ENCODE measurements around the gene NOM1.
"Not testable (repeated sequence)": the region's sequence is repeated elsewhere in the genome, so short reads cannot be mapped to it uniquely, and the experiment has no call there.

The NOM1 gene

DNA sequence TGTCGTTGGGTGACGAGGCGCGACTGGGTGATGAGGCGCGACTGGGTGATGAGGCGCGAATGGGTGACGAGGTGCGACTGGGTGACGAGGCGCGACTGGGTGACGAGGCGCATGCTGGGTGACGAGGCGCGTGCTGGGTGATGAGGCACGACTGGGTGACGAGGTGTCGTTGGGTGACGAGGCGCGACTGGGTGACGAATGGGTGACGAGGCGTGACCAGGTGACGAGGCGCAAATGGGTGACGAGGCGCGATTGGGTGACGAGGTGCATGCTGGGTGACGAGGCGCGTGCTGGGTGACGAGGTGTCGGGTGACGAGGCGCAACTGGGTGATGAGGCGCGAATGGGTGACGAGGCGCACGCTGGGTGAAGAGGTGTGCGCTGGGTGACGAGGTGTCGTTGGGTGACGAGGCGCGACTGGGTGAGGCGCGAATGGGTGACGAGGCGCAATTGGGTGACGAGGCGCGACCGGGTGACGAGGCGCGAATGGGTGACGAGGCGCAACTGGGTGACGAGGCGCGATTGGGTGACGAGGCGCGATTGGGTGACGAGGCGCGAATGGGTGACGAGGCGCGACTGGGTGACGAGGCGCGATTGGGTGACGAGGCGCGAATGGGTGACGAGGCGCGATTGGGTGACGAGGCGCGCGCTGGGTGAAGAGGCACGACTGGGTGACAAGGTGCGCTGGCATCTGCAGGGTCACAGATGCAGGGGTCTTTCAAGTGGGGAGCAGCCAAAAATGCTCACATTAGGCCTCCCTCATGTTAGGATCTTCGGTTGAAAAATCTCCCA is 7.9 kb upstream of the NOM1 start:
- H3K27me3 ChIP-seq (ENCODE audit: low read depth, low read length), result peaks cover 11% of the 10 kb centered on the region

DNA sequence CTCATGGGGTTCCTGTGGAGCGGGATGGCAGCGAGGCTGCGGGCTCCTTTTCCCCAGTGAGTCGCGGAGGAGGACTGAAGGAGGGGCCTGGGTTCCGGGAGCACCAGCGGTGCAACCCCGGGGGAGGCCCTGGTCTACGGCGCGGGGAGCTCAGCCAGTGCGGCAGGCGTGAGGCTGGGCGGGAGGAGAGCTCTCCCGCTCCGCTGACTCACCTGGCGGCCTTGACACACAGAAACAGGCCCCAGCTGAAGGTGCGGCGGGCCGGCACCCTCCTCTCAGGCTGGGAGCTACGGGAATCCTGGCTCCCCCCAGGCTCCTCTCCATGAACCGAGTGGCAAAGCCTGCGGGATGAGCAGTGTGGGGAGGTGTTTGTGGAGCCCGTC is 6.8 kb upstream of the NOM1 start:
- H3K9me3 ChIP-seq (ENCODE audit: control insufficient read depth in 1 of 2, low read length in 2 of 2), result no peaks in the 10 kb centered on the region
- H3K4me3 ChIP-seq (ENCODE audit: low read depth in 1 of 2, low read length in 2 of 2), result no peak overlapping the region
- H3K27me3 ChIP-seq (ENCODE audit: low read depth, low read length), result peaks cover 11% of the 10 kb centered on the region
- H3K36me3 ChIP-seq (ENCODE audit: control insufficient read depth in 1 of 2, insufficient read depth in 2 of 2, low read length in 2 of 2), result no peaks in the 10 kb centered on the region
- peaks cover 0 to 4% of the 10 kb centered on the region in 2 donors for H3K4me1 ChIP-seq (ENCODE audit: control insufficient read depth in 1 of 2, insufficient read depth in 2 of 2, low read length in 2 of 2)
- H3K27ac ChIP-seq (ENCODE audit: low read length), result no peak overlapping the region

More for the DNA sequence above, 7.9 kb upstream of the NOM1 start:
- Histone ChIP-seq H3K4me3 (ENCODE audit: low read depth in 1 of 2, low read length in 2 of 2) (no peak overlapping the region), H3K4me1 (ENCODE audit: control insufficient read depth in 1 of 2, insufficient read depth in 2 of 2, low read length in 2 of 2) (peaks cover 0 to 4% of the 10 kb centered on the region in 2 donors), H3K9me3 (ENCODE audit: control insufficient read depth in 1 of 2, low read length in 2 of 2) (no peaks in the 10 kb centered on the region), H3K36me3 (ENCODE audit: control insufficient read depth in 1 of 2, insufficient read depth in 2 of 2, low read length in 2 of 2) (no peaks in the 10 kb centered on the region), H3K27ac (ENCODE audit: low read length) (no peak overlapping the region)

DNA sequence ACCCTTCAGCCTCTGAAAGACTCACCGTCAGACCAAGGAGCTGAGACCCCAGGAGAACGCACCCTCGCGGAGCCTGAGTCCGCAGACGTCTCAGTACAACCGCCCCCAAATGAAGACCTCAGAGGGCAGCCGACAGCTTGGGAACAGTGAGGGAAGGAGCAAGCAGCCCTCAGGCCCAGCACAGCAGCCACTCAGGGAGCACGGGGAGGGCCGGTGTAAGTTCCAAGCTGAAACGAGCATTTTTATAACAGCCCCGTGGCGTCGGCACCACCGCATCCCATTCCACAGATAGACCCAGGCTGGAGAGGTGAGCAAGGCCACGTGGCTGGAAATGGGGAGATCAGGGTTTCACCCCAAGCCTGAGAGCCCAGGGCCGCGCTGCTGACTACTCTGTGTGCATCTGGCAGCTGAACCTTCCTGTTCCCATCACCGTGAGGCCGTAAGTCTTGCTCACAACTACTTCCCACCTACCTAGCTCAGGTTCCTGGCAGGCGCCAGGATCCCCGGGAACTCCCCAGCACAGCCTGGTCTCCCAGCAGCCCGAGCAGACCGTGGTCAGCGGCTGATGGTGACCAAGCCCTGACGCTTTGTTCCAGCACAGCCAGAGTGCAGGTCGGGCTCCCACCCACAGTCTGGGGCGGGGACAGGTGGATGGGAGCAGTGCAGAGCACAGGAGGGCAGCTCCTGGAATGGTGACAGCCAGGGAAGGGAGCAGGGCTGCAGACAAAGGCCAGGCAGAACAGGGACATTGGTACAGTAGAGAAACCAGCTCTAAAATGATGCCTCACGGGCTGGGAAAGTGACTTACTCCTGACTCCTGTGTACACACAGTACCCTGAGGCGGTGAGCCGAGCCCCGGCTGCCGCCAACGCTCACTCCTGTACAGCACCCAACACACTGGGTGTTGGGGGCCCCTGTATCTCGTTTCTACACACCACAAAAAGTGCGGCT is 6.1 kb upstream of the NOM1 start:
- no peaks in the 10 kb centered on the region for H3K9me3 ChIP-seq (ENCODE audit: control insufficient read depth in 1 of 2, low read length in 2 of 2)
- H3K27me3 ChIP-seq (ENCODE audit: low read depth, low read length), result peaks cover 11% of the 10 kb centered on the region
- H3K36me3 ChIP-seq (ENCODE audit: control insufficient read depth in 1 of 2, insufficient read depth in 2 of 2, low read length in 2 of 2), result no peaks in the 10 kb centered on the region
- no peak overlapping the region for H3K27ac ChIP-seq (ENCODE audit: low read length)
- peaks cover 0 to 4% of the 10 kb centered on the region in 2 donors for H3K4me1 ChIP-seq (ENCODE audit: control insufficient read depth in 1 of 2, insufficient read depth in 2 of 2, low read length in 2 of 2)
- H3K4me3 ChIP-seq (ENCODE audit: low read depth in 1 of 2, low read length in 2 of 2), result no peak overlapping the region

DNA sequence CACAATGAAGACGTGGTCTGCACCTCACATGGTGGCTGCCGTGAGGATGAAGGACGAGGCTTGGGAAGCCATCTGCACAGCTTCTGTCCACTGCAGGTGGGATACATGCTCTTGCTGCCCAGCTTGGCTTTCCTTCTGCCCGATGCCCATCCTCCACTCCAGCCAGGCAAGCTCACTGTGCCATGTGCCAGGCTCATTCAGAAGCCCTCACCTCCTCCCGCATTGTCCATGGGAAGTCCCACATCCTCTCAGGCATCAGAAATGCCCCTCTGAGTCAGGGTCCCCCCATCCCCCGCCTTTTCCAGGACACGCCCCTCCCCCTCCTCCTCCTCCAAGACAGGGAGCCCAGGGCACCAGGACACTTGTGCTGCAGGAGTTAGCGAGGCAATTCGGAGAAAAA is 4.6 kb upstream of the NOM1 start:
- H3K4me1 ChIP-seq (ENCODE audit: control insufficient read depth in 1 of 2, insufficient read depth in 2 of 2, low read length in 2 of 2), result peaks cover 0 to 9% of the 10 kb centered on the region in 2 donors
- no peak overlapping the region for H3K27ac ChIP-seq (ENCODE audit: low read length)
- peaks cover 11% of the 10 kb centered on the region for H3K27me3 ChIP-seq (ENCODE audit: low read depth, low read length)
- H3K36me3 ChIP-seq (ENCODE audit: control insufficient read depth in 1 of 2, insufficient read depth in 2 of 2, low read length in 2 of 2), result no peaks in the 10 kb centered on the region
- no peaks in the 10 kb centered on the region for H3K9me3 ChIP-seq (ENCODE audit: control insufficient read depth in 1 of 2, low read length in 2 of 2)
- H3K4me3 ChIP-seq (ENCODE audit: low read depth in 1 of 2, low read length in 2 of 2), result no peak overlapping the region

DNA sequence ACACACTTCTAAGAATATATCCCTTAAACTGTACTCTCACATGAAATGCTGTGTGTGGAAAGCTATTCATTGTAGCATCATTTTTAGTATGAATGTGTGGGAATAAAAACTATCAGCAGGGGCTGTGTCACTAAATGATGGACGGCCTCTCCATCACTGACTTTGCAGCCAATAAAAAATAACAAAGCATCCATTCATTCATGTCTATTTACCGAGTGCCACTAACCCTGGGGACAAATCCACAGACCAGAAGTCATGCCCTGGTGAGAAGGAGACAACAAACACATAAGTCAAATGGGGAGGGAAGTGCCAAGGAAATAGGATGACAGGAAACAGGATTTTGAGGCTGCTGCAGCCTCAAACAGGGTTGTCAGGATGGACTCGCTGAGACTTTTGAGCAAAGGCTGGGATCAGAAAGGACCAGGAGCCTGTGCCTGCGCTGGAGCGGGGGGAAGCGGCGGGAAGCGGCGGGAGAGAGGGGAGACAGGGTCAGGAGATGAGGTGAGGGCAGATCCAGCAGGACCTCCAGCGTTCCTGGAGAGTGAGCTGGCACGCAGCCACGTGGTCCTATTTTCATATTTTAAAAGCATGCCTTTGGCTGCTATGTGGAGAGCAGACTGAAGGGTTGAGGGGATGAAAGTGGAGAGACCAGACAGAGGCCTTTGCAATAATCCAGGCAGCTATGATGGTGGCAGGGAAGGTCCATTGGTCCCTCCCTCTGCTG is 2.2 kb upstream of the NOM1 start:
- H3K27ac ChIP-seq (ENCODE audit: low read length), result no peak overlapping the region
- H3K36me3 ChIP-seq (ENCODE audit: control insufficient read depth in 1 of 2, insufficient read depth in 2 of 2, low read length in 2 of 2), result no peaks in the 10 kb centered on the region
- no peaks in the 10 kb centered on the region for H3K9me3 ChIP-seq (ENCODE audit: control insufficient read depth in 1 of 2, low read length in 2 of 2)
- H3K27me3 ChIP-seq (ENCODE audit: low read depth, low read length), result peaks cover 11% of the 10 kb centered on the region
- H3K4me3 ChIP-seq (ENCODE audit: low read depth in 1 of 2, low read length in 2 of 2), result no peak overlapping the region
- H3K4me1 ChIP-seq (ENCODE audit: control insufficient read depth in 1 of 2, insufficient read depth in 2 of 2, low read length in 2 of 2), result peaks cover 8 to 32% of the 10 kb centered on the region in 2 donors

DNA sequence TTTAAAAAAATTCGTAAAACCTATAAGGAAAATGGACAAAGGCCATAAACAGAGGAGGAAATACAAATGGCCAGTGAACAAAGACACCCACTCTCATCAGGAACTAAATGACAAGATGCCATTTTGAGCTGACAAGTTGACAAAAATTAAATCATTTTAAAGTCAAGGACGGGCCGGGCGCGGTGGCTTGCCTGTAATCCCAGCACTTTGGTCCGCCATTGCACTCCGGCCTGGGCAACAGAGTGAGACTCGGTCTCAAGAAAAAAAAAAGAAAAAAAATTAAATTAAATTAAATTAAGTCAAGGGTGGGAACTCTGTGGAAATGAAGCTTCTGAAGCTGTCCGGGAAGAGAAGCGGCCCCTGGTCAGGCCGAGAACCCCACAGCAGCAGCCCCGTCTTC is 1.2 kb upstream of the NOM1 start:
- H3K27ac ChIP-seq (ENCODE audit: low read length), result no peak overlapping the region
- H3K4me3 ChIP-seq (ENCODE audit: low read depth in 1 of 2, low read length in 2 of 2), result peak overlapping the region in 1 of 2 donors; percentile 100

DNA sequence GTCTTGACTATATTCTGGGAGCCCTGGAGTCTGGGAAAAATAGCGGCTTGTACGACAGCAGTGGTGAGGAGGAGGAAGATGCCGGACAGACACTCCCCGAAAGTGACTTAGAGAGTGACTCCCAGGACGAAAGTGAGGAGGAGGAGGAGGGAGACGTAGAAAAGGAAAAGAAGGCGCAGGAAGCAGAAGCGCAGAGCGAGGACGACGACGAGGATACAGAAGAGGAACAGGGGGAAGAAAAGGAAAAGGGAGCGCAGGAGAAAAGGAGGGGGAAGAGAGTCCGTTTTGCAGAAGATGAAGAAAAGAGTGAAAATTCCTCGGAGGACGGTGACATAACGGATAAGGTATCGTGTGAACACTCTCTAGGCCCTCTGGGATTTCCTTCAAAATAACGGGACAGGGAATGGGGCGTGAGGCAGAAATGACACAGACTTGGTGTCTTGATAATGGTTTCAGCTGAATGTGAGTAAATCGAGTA is 908 bp downstream of the NOM1 start:
- Histone ChIP-seq H3K36me3 (ENCODE audit: control insufficient read depth in 1 of 2, insufficient read depth in 2 of 2, low read length in 2 of 2) (peaks cover 23 to 30% of the 10 kb centered on the region in 2 donors), H3K4me1 (ENCODE audit: control insufficient read depth in 1 of 2, insufficient read depth in 2 of 2, low read length in 2 of 2) (peaks cover 8 to 31% of the 10 kb centered on the region in 2 donors), H3K4me3 (ENCODE audit: low read depth in 1 of 2, low read length in 2 of 2) (peak overlapping the region; percentile 93 to 100), H3K9me3 (ENCODE audit: control insufficient read depth in 1 of 2, low read length in 2 of 2) (no peaks in the 10 kb centered on the region), H3K27me3 (ENCODE audit: low read depth, low read length) (no peaks in the 10 kb centered on the region), H3K27ac (ENCODE audit: low read length) (no peak overlapping the region)

More for the DNA sequence above, 1.2 kb upstream of the NOM1 start:
- peaks cover 11% of the 10 kb centered on the region for H3K27me3 ChIP-seq (ENCODE audit: low read depth, low read length)
- H3K36me3 ChIP-seq (ENCODE audit: control insufficient read depth in 1 of 2, insufficient read depth in 2 of 2, low read length in 2 of 2), result peaks cover 4 to 9% of the 10 kb centered on the region in 2 donors
- no peaks in the 10 kb centered on the region for H3K9me3 ChIP-seq (ENCODE audit: control insufficient read depth in 1 of 2, low read length in 2 of 2)
- peaks cover 8 to 31% of the 10 kb centered on the region in 2 donors for H3K4me1 ChIP-seq (ENCODE audit: control insufficient read depth in 1 of 2, insufficient read depth in 2 of 2, low read length in 2 of 2)

DNA sequence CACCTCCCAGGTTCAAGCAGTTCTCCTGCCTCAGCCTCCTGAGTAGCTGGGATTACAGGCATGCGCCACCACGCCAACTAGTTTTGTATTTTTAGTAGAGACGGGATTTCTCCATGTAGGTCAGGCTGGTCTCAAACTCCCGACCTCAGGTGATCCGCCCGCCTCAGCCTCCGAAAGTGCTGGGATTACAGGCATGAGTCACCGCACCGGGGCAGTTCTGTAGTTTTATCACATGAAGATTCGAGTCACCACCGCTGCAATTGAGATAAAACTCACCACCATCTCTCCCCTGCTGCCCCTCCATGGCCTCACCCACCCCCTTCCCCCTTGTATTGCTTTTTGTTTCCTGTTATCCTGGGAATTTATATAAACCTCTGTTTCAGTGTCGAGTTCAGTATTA is 3.7 kb downstream of the NOM1 start:
- H3K27me3 ChIP-seq (ENCODE audit: low read depth, low read length); H3K4me3 ChIP-seq (ENCODE audit: low read depth in 1 of 2, low read length in 2 of 2); H3K9me3 ChIP-seq (ENCODE audit: control insufficient read depth in 1 of 2, low read length in 2 of 2); H3K27ac ChIP-seq (ENCODE audit: low read length): not testable (repeated sequence)
- H3K36me3 ChIP-seq (ENCODE audit: control insufficient read depth in 1 of 2, insufficient read depth in 2 of 2, low read length in 2 of 2), result peaks cover 32 to 52% of the 10 kb centered on the region in 2 donors
- H3K4me1 ChIP-seq (ENCODE audit: control insufficient read depth in 1 of 2, insufficient read depth in 2 of 2, low read length in 2 of 2), result peaks cover 8 to 31% of the 10 kb centered on the region in 2 donors

DNA sequence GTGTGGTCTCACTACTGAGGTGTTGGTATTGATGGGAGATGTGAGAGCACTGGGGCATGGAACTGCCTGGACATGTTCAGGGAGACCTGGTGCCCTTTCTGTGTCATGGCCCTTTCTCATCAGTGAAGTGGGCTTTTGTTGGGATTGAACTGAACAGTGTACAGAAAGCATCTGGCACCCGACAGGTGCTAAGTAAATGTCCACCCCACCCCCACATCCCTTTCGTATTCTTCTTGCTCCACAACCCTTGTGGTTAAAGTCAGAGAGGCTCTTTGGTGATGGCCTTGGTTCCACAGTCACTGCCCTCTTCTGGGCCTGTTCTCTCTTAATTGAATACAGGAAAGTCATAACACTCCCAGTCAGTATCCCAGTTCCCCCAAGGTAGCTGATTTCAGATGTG is 5.4 kb downstream of the NOM1 start:
- no peaks in the 10 kb centered on the region for H3K27me3 ChIP-seq (ENCODE audit: low read depth, low read length)
- H3K4me1 ChIP-seq (ENCODE audit: control insufficient read depth in 1 of 2, insufficient read depth in 2 of 2, low read length in 2 of 2), result peaks cover 8 to 26% of the 10 kb centered on the region in 2 donors
- H3K4me3 ChIP-seq (ENCODE audit: low read depth in 1 of 2, low read length in 2 of 2), result no peak overlapping the region
- H3K9me3 ChIP-seq (ENCODE audit: control insufficient read depth in 1 of 2, low read length in 2 of 2), result no peaks in the 10 kb centered on the region
- no peak overlapping the region for H3K27ac ChIP-seq (ENCODE audit: low read length)
- H3K36me3 ChIP-seq (ENCODE audit: control insufficient read depth in 1 of 2, insufficient read depth in 2 of 2, low read length in 2 of 2), result peaks cover 45 to 66% of the 10 kb centered on the region in 2 donors

DNA sequence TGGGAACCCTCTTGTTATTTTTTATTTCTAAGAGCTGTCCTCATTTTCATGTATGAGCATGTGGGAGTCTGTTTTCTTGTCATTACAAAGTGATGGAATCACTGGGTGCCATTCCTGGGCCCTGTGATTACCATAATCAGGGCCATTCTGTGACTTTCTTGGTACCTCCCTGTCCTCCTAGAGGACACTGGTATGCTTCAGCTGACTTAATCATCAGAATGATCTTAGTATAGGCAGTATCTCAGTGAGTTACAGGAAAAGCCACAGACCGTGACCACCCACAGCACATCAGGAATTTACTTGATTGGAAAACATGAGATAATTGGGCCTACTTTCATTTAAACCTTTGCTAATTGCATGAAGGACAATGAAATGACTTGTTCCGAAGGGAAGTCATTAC is 7.2 kb downstream of the NOM1 start:
- Histone ChIP-seq H3K4me3 (ENCODE audit: low read depth in 1 of 2, low read length in 2 of 2) (no peak overlapping the region), H3K27me3 (ENCODE audit: low read depth, low read length) (no peaks in the 10 kb centered on the region), H3K36me3 (ENCODE audit: control insufficient read depth in 1 of 2, insufficient read depth in 2 of 2, low read length in 2 of 2) (peaks cover 53 to 82% of the 10 kb centered on the region in 2 donors), H3K9me3 (ENCODE audit: control insufficient read depth in 1 of 2, low read length in 2 of 2) (no peaks in the 10 kb centered on the region), H3K4me1 (ENCODE audit: control insufficient read depth in 1 of 2, insufficient read depth in 2 of 2, low read length in 2 of 2) (peaks cover 0 to 9% of the 10 kb centered on the region in 2 donors), H3K27ac (ENCODE audit: low read length) (no peak overlapping the region)

DNA sequence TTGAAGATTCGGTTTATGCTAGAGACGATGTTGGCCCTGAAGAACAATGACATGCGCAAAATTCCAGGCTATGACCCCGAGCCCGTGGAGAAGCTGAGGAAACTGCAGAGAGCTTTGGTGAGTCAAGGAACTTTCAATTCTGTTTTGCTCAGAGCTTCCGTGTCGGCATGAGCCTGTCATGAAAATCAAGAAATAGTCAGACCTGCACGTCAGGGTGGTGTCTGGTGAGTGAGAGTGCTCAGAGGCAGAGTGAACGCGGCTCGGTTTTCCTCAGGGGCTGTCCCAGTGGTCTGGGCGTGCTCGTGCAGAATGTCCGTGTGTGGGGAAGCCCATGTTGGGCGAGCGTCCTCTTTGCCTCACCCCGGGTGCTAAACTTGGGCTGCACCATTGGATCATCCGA is 12.6 kb downstream of the NOM1 start:
- Histone ChIP-seq H3K27me3 (ENCODE audit: low read depth, low read length) (no peaks in the 10 kb centered on the region), H3K9me3 (ENCODE audit: control insufficient read depth in 1 of 2, low read length in 2 of 2) (no peaks in the 10 kb centered on the region), H3K4me1 (ENCODE audit: control insufficient read depth in 1 of 2, insufficient read depth in 2 of 2, low read length in 2 of 2) (no peaks in the 10 kb centered on the region), H3K27ac (ENCODE audit: low read length) (no peak overlapping the region), H3K4me3 (ENCODE audit: low read depth in 1 of 2, low read length in 2 of 2) (no peak overlapping the region), H3K36me3 (ENCODE audit: control insufficient read depth in 1 of 2, insufficient read depth in 2 of 2, low read length in 2 of 2) (peaks cover 71 to 90% of the 10 kb centered on the region in 2 donors)

Measured in muscle layer of duodenum (tissue), 2 donors.